ENCODE data around the gene EYS. TPM values are rescaled to one million over a fixed set of nuclear protein-coding genes. Genes with fewer than 3 reads are reported as not detected.

EYS gene
- total RNA-seq, 1 experiment from 2014 or later: not detected

DNA sequence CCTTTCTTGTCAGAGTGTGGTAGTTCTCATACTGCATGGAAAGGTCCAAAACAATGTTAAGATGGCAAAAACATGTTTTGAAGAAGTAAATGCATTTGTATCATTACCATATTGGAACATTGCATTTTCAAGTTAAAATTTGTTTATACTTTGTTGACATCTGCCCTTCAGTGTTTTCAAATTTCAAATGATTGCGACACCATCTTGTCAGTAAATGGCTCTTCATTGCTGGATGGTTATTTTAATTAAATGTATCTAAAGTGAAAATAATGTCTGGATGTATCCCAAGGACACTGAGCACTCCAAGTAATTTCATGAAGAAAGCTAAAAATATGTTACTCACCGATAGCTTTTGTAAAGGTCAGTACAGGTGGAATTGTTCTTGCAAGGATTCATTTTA, 761.6 kb downstream of the EYS start:
- H4K20me1 ChIP-seq (ENCODE audit: control insufficient read depth, insufficient read depth, insufficient read length): no peaks in the 10 kb centered on the region
- no peak overlapping the region for H3K27ac ChIP-seq (ENCODE audit: insufficient read length, low read depth, low read length)
- DNase-seq: no peak
- Mint-ChIP-seq H3K36me3 (ENCODE audit: insufficient read depth in 1 of 3, low read depth in 3 of 3) (no peaks in the 10 kb centered on the region; a peak in 1 of 7 replicates), H3K4me3 (no peak overlapping the region), H3K27ac (no peak overlapping the region), H3K4me1 (peaks cover 4 to 5% of the 10 kb centered on the region in 2 experiments), H3K9me3 (peaks cover 0 to 2% of the 10 kb centered on the region in 2 experiments; a peak in 2 of 5 replicates), H3K27me3 (ENCODE audit: low read depth) (no peaks in the 10 kb centered on the region)
- no peak overlapping the region for H3K23ac ChIP-seq (ENCODE audit: insufficient read length, low read depth, low read length)
- TF ChIP-seq, protein P1, sequence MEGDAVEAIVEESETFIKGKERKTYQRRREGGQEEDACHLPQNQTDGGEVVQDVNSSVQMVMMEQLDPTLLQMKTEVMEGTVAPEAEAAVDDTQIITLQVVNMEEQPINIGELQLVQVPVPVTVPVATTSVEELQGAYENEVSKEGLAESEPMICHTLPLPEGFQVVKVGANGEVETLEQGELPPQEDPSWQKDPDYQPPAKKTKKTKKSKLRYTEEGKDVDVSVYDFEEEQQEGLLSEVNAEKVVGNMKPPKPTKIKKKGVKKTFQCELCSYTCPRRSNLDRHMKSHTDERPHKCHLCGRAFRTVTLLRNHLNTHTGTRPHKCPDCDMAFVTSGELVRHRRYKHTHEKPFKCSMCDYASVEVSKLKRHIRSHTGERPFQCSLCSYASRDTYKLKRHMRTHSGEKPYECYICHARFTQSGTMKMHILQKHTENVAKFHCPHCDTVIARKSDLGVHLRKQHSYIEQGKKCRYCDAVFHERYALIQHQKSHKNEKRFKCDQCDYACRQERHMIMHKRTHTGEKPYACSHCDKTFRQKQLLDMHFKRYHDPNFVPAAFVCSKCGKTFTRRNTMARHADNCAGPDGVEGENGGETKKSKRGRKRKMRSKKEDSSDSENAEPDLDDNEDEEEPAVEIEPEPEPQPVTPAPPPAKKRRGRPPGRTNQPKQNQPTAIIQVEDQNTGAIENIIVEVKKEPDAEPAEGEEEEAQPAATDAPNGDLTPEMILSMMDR (conservative IDR thresholded peaks at IDR 0.05): no peak
- H2BK120ac ChIP-seq (ENCODE audit: low read depth, low read length, poor library complexity, severe bottlenecking): no peak overlapping the region
- no peak overlapping the region for H2BK20ac ChIP-seq (ENCODE audit: low read depth, low read length, poor library complexity, severe bottlenecking)
- H3K79me1 ChIP-seq (ENCODE audit: insufficient read depth, low read depth, low read length, poor library complexity, severe bottlenecking): no peaks in the 10 kb centered on the region
- no peak overlapping the region for H3K14ac ChIP-seq (ENCODE audit: insufficient read depth, low read length)
- H3K56ac ChIP-seq (ENCODE audit: insufficient read length, low read depth, low read length): no peak overlapping the region
- no peak overlapping the region for H4K8ac ChIP-seq (replicated peaks; ENCODE audit: insufficient read length, low read depth, low read length)
- H2BK15ac ChIP-seq (ENCODE audit: low read depth, low read length): no peak overlapping the region
- no peaks in the 10 kb centered on the region for H3K79me2 ChIP-seq (ENCODE audit: insufficient read depth, low read length)
- H2BK12ac ChIP-seq (ENCODE audit: insufficient read length, low read depth, low read length): no peak overlapping the region
- WGBS (ENCODE audit: extremely low coverage, insufficient read length, low lambda C conversion rate): no CpG with 5 or more reads among the region's 2 CpGs
- no peak overlapping the region for H3K4ac ChIP-seq (ENCODE audit: low read depth, low read length)
- no peak overlapping the region for H3K18ac ChIP-seq (ENCODE audit: insufficient read length, low read depth, low read length)
- no peak overlapping the region for H4K5ac ChIP-seq (ENCODE audit: insufficient read length, low read depth, low read length)
- H2BK5ac ChIP-seq (ENCODE audit: insufficient read length, low read length): no peak overlapping the region
- H3K27me3 ChIP-seq (ENCODE audit: insufficient read depth, low read length): no peaks in the 10 kb centered on the region; the same call in 1 of the 2 replicates
- no peak overlapping the region for H3K4me2 ChIP-seq (ENCODE audit: insufficient read depth, insufficient read length, low read length)
- no peak overlapping the region for H2AFZ ChIP-seq (ENCODE audit: low read length)
- no peaks in the 10 kb centered on the region for H3K4me1 ChIP-seq (ENCODE audit: insufficient read depth, low read length)
- H3K9ac ChIP-seq (ENCODE audit: extremely low read depth, insufficient read length, low read length): no peak overlapping the region
- H2AK5ac ChIP-seq (ENCODE audit: insufficient read length, low read length): no peak overlapping the region
- H3T11ph ChIP-seq (ENCODE audit: low read length): no peak overlapping the region
- no peaks in the 10 kb centered on the region for H3K9me3 ChIP-seq (ENCODE audit: control insufficient read depth, low read depth, low read length)
- no peak overlapping the region for H4K91ac ChIP-seq (ENCODE audit: insufficient read length, low read depth, low read length)
- H3K23me2 ChIP-seq (ENCODE audit: insufficient read length, low read depth, low read length, poor library complexity, severe bottlenecking): no peaks in the 10 kb centered on the region
